ENCODE data around the gene KPNA1.
"Not testable (repeated sequence)": the region's sequence is repeated elsewhere in the genome, so short reads cannot be mapped to it uniquely, and the experiment has no call there.

The KPNA1 gene

GRCh38 chr3:122520861-122521260, 6.1 kb upstream of the KPNA1 start:
- DNase-seq (ENCODE audit: low spot score), result no peak

DNA sequence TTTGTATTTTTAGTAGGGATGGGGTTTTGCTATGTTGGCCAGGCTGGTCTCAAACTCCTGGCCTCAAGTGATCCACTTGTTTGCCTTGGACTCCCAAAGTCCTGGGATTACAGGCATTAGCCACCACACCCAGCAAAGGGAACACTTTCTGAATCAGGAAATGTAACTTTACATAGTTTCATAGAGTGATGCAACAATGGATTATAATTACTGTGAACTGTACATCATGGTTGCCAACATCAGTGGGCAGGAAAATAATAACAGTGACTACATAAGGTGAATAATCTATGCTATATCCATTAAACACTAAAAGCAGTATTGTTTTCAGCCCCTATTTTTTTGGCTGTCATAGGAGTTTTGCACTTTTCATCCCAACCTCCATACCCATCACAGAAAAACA, 5.0 kb upstream of the KPNA1 start:
- DNase-seq (ENCODE audit: low spot score), result no peak

DNA sequence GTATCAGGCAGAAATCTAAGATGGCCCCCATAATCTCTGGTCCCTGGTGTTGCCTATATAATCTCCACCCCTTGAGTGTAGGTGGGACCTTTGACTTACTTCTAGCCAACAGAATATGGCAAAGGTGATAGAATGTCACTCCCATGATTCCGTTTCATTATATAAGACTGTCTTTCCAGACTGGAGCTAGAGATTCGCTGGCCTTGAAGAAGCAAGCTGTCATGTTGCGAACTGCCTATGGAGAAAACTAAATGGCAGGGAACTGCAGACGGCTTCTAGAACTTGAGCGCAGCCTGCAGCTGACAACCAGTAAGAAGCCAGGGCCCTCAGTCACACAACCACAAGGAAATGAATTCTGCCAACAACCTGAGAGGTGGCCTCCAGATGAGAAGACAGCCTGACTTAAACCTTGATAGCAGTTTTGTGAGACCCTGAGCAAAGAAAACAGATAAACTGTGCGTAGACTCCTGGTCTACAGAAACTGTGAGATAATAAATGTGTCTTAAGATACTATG, 2.2 kb upstream of the KPNA1 start:
- peak; percentile 8 for DNase-seq (ENCODE audit: low spot score)

DNA sequence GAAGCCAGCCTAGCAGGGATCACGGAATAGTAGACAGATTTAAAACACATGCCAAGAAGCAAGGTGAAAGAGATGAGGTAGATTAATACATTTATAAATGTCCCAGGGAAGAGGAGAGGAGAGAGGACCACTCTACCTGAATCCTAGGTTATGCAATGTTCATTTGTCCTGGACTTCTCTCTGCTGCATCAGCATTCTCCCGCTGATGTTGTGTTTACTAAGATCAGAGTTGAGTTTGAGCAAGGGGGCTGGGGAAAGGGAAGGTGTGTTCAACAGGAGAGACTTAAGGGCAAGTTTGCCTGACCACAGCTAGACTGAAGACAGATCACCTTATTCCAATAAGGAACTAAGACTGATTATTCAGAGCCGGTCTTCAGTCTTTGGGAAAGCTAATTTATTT, 1.1 kb upstream of the KPNA1 start:
- DNase-seq (ENCODE audit: low spot score), result no peak

GRCh38 chr3:122515020-122515468, 305 bp upstream of the KPNA1 start:
- no peak for DNase-seq (ENCODE audit: low spot score)

- DNase-seq (ENCODE audit: low spot score), result no peak
Measured at GRCh38 chr3:122513386-122514122, 1.2 kb downstream of the KPNA1 start.

- no peak for DNase-seq (ENCODE audit: low spot score)
Measured at GRCh38 chr3:122512284-122512683, 2.5 kb downstream of the KPNA1 start.

DNA sequence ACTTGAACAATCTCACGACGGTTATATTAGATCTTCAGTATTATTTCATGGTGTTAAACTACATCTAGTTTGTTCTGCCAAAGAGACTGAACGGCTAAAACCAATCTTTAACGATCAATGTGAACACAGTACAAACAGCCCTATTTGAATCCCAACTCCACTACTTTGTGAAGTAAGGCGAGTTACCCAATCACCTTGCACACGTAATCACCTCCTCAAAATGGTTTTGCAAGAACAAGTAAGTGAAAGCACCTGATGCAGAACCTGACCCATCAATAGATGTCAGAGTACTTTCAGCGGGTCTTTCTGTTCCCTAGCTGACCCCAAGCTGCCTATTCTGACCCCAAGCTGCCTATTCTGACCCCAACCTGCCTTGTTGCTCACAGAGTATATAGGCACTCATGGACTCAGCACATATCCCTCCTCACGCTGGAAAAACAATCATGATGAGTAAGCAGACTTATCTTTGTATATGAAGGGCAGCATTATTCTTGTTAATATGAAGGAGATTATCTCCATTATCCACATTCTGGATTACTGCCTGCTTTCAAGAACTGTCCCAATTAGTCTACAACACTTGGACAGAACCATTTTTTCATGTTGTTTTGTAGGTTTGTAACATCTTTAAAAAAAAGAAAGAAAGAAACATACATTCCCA, 3.7 kb downstream of the KPNA1 start:
- no peak for DNase-seq (ENCODE audit: low spot score)

- DNase-seq (ENCODE audit: low spot score), result not testable (repeated sequence)
Measured at GRCh38 chr3:122508944-122509343, 5.8 kb downstream of the KPNA1 start.

- DNase-seq (ENCODE audit: low spot score), result no peak
Measured at GRCh38 chr3:122508135-122508914, 6.4 kb downstream of the KPNA1 start.

GRCh38 chr3:122506450-122506849, 8.3 kb downstream of the KPNA1 start:
- no peak for DNase-seq (ENCODE audit: low spot score)

- DNase-seq (ENCODE audit: low spot score), result peak; percentile 13
Measured at GRCh38 chr3:122505676-122506075, 9.1 kb downstream of the KPNA1 start.

GRCh38 chr3:122502941-122503340, 11.8 kb downstream of the KPNA1 start:
- DNase-seq (ENCODE audit: low spot score), result no peak

- no peak for DNase-seq (ENCODE audit: low spot score)
Measured at GRCh38 chr3:122502139-122502538, 12.6 kb downstream of the KPNA1 start.

DNA sequence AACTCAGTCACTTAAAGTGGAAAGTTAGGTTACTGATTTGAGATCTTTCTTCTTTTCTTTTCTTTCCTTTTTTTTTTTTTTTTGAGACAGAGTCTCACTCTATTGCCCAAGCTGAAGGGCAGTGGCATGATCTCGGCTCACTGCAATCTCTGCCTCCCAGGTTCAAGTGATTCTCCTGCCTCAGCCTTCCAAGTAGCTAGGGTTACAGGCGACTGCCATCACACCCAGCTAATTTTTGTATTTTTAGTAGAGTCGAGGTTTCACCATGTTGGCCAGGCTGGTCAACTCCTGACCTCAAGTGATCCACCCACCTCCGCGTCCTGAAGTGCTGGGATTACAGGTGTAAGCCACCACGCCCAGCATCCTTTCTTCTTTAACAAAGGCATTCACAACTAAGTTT, 13.8 kb downstream of the KPNA1 start:
- DNase-seq (ENCODE audit: low spot score), result not testable (repeated sequence)

GRCh38 chr3:122498152-122498551, 16.6 kb downstream of the KPNA1 start:
- no peak for DNase-seq (ENCODE audit: low spot score)

DNA sequence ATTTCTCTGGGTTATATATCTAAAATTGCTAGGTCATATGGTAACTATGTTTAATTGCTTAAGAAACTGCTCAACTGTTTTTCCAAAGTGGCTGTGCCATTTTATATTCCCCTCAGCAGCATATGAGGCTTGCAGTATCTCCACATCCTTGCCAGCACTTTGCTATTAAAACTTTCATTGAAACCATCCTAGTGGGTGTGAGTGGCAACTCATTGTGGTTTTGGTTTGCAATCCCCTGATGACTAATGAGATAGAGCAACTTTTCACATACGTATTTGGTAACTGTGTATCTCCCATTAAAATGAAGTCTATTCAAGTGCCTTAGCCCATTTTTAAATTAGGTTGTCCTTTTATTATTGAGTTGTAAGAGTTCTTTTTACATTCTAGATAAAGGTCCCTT, 17.3 kb downstream of the KPNA1 start:
- DNase-seq (ENCODE audit: low spot score), result no peak

DNA sequence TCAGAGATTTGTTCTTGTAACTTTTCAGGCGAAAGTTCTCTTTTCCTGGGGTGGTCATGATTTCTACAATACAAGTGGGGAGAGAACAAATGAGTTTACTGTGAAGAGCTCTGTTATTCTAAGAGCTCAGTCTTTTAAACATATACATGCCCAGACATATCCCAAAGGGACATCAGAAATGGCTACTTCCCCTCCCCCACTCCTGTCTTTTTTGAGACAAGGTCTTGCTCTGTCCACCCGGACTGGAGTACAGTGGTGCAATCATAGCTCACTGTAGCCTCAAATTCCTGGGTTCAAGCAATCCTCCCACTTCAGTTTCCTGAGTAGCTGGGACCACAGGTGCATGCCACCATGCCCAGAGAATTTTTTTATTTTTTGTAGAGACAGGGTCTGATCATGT, 18.2 kb downstream of the KPNA1 start:
- no peak for DNase-seq (ENCODE audit: low spot score)

- no peak for DNase-seq (ENCODE audit: low spot score)
Measured at GRCh38 chr3:122493296-122493695, 21.4 kb downstream of the KPNA1 start.

DNA sequence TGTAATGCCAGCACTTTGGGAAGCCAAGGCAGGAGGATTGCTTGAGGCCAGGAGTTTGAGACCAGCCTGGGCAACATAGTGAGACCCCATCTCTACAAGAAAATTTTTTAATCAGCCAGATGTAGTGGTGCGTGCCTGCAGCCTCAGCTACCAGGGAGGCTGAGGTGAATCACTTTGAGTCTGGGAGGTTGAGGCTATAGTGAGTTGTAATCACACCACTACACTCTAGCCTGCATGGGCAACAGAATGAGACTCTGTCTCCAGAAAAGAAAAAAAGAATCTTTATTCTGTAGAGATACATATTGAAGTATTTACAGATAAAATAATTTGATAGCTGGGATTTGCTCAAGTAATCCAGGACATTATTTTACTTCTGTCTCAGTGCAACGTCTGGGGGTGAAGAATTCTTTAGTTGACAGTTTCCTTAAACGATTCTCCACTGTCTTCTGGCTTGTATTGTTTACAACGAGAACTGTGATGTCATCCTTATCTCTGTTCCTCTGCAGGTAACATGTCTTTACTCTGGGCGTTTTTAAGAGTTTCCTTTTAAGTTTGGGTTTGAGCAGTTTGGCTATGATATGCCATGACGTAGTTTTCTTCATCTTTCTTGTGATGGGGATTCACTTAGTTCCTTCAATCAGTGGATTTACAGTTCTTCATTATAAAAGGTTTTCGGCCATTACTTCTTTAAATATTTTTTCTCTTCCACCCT, 26.3 kb downstream of the KPNA1 start:
- no peak for DNase-seq (ENCODE audit: low spot score)

- DNase-seq (ENCODE audit: low spot score), result no peak
Measured at GRCh38 chr3:122484985-122485384, 29.8 kb downstream of the KPNA1 start.

- no peak for DNase-seq (ENCODE audit: low spot score)
Measured at GRCh38 chr3:122481390-122481789, 33.3 kb downstream of the KPNA1 start.
